SK-N-SH (cell line): Measurements from ENCODE around the gene ASB7.

Source experiments
- CTCF ChIP-seq: fragments of 200-600 bp; sonication (generic); IDR thresholded peaks from 2 replicates; pipeline ENCODE4 v1.6.1; 2017; ENCODE audit warnings: antibody characterized with exemption, mild to moderate bottlenecking, moderate library complexity
- FOXM1 ChIP-seq: IDR thresholded peaks from 2 replicates; pipeline ENCODE4 v1.4.0; 2012; ENCODE audit warnings: low read depth, mild to moderate bottlenecking
- POLR2AphosphoS5 ChIP-seq: IDR thresholded peaks from 2 replicates; pipeline ENCODE4 v1.6.1; 2012; ENCODE audit warnings: low read depth, low read length
- SMC3 ChIP-seq: IDR thresholded peaks from 2 replicates; pipeline ENCODE4 v1.6.1; 2012; ENCODE audit warnings: low read depth, low read length, improper control_type of control experiment
- TAF1 ChIP-seq: IDR thresholded peaks from 2 replicates; pipeline ENCODE4 v1.6.1; 2012; ENCODE audit warnings: low read depth, mild to moderate bottlenecking, low read length, moderate library complexity, borderline replicate concordance
- TCF12 ChIP-seq: IDR thresholded peaks from 2 replicates; pipeline ENCODE4 v1.4.0; 2012
- TEAD4 ChIP-seq: IDR thresholded peaks from 2 replicates; pipeline ENCODE4 v1.4.0; 2012; ENCODE audit warnings: mild to moderate bottlenecking, borderline replicate concordance; ENCODE audit not compliant: insufficient read depth

- TF ChIP-seq TEAD4 (no peak), CTCF (no peak), TCF12 (no peak), FOXM1 (no peak), SMC3 (no peak), TAF1 (no peak), POLR2AphosphoS5 (no peak)
Measured at GRCh38 chr15:100648951-100649350, 46.6 kb downstream of the ASB7 start.
